IPS-20b (cell line): ENCODE data around the gene GPR137C.

Source experiments
- H3K27ac ChIP-seq: one replicate; pipeline ENCODE4 v1.5.1; 2013; ENCODE audit warnings: low read length
- H3K27me3 ChIP-seq: 2 replicates; pipeline ENCODE4 v1.6.1; 2013; ENCODE audit warnings: mild to moderate bottlenecking, low read length, inconsistent platforms; ENCODE audit not compliant: insufficient read depth
- H3K36me3 ChIP-seq: 2 replicates; pipeline ENCODE4 v1.6.1; 2013; ENCODE audit warnings: low read depth, mild to moderate bottlenecking, inconsistent platforms, low read length, moderate library complexity; ENCODE audit not compliant: insufficient read depth
- H3K4me1 ChIP-seq: 2 replicates; pipeline ENCODE4 v1.6.1; 2013; ENCODE audit warnings: mild to moderate bottlenecking, control low read depth, inconsistent platforms, low read length, moderate library complexity; ENCODE audit not compliant: insufficient read depth
- H3K4me3 ChIP-seq: 2 replicates; pipeline ENCODE4 v1.5.1; 2013; ENCODE audit warnings: mild to moderate bottlenecking, low read length, inconsistent platforms
- H3K9ac ChIP-seq: 2 replicates; pipeline ENCODE4 v1.6.1; 2013; ENCODE audit warnings: low read depth, mild to moderate bottlenecking, inconsistent platforms, low read length, moderate library complexity
- H3K9me3 ChIP-seq: 2 replicates; pipeline ENCODE4 v1.6.1; 2013; ENCODE audit warnings: mild to moderate bottlenecking, low read depth, low read length, inconsistent platforms; ENCODE audit not compliant: insufficient read depth

The GPR137C gene

DNA sequence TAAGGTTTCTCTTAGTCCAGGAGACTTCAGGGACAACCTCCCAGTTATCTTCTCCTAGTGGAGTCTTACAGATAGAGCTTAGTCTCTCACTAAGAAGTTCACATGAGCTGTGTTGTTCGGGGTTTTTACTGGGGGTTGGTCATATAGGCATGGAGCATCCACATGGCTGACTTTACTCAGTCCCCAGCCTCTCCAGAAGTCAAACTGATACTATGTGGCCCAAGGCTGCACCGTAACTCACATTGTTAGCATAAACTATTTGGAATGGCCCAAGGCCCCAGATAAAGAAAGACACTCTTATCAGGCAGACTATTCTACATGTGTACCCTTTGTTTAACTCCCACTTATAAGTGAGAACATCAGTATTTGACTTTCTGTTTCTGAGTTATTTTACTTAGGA lies 23.2 kb downstream of the GPR137C start:
- Histone ChIP-seq H3K4me3 (no peak overlapping the region), H3K4me1 (no peaks in the 10 kb centered on the region), H3K27me3 (no peaks in the 10 kb centered on the region), H3K9me3 (peaks cover 12% of the 10 kb centered on the region; the same call in 1 of the 2 replicates), H3K9ac (no peak overlapping the region), H3K27ac (no peak overlapping the region), H3K36me3 (no peaks in the 10 kb centered on the region)

GRCh38 chr14:52583544-52583943 lies 30.9 kb downstream of the GPR137C start:
- Histone ChIP-seq H3K27me3 (no peaks in the 10 kb centered on the region), H3K4me1 (no peaks in the 10 kb centered on the region), H3K4me3 (no peak overlapping the region), H3K9me3 (no peaks in the 10 kb centered on the region), H3K36me3 (no peaks in the 10 kb centered on the region), H3K27ac (no peak overlapping the region), H3K9ac (no peak overlapping the region)

DNA sequence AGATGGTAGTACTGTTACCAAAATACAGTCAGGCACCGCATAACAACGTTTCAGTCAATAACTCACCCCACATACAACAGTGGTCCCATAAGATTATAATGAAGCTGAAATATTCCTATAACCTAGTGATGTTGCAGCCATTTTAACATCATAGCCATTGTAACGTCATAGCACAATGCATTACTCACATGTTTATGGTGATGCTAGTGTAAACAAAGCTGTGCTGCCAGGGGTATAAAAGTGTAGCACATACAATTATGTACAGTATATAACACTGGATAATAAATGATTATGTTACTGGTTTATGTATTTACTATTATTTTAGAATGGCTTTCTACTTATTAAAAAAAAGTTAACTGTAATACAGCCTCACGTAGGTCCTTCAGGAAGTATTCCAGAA lies 37.0 kb downstream of the GPR137C start:
- Histone ChIP-seq H3K9ac (no peak overlapping the region), H3K27me3 (no peaks in the 10 kb centered on the region), H3K27ac (no peak overlapping the region), H3K4me1 (no peaks in the 10 kb centered on the region), H3K9me3 (no peaks in the 10 kb centered on the region), H3K4me3 (no peak overlapping the region), H3K36me3 (no peaks in the 10 kb centered on the region)

DNA sequence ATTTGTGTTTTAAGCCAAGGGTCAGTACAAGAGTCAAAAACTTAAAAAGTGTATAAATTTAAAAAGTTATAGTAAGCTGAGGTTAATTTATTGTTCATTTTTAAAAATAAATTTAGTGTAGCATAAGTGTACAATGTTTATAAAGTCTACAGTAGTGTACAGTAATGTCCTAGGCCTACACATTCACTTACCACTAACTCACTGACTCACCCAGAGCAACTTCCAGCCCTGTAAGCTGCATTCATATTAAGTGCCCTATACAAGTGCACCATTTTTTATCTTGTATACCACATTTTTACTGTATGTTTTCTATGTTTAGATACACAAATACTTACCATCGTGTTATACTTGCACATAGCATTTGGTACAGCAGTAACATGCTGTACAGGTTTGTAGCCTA lies 37.7 kb downstream of the GPR137C start:
- H3K27me3 ChIP-seq, result no peaks in the 10 kb centered on the region
- H3K36me3 ChIP-seq, result no peaks in the 10 kb centered on the region
- H3K9ac ChIP-seq, result no peak overlapping the region
- H3K4me3 ChIP-seq, result no peak overlapping the region
- H3K27ac ChIP-seq, result no peak overlapping the region
- no peaks in the 10 kb centered on the region for H3K4me1 ChIP-seq
- H3K9me3 ChIP-seq, result no peaks in the 10 kb centered on the region

DNA sequence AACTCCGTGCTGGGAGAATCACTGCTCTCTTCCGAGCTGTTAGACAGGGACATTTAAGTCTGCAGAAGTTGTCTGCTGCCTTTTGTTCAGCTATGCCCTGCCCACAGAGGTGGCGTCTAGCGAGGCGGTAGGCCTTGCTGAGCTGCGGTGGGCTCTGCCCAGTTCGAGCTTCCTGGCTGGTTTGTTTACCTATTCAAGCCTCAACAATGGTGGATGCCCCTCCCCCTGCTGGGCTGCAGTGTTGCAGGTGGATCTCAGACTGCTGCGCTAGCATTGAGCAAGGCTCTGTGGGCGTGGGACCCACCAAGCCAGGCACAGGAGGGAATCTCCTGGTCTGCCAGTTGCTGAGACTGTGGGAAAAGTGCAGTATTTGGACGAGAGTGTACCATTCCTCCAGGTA lies 43.7 kb downstream of the GPR137C start:
- H3K9me3 ChIP-seq, result no peaks in the 10 kb centered on the region
- H3K9ac ChIP-seq, result no peak overlapping the region
- no peaks in the 10 kb centered on the region for H3K27me3 ChIP-seq
- H3K4me1 ChIP-seq, result no peaks in the 10 kb centered on the region; the same call in 1 of the 2 replicates
- no peaks in the 10 kb centered on the region for H3K36me3 ChIP-seq
- H3K4me3 ChIP-seq, result no peak overlapping the region
- no peak overlapping the region for H3K27ac ChIP-seq

DNA sequence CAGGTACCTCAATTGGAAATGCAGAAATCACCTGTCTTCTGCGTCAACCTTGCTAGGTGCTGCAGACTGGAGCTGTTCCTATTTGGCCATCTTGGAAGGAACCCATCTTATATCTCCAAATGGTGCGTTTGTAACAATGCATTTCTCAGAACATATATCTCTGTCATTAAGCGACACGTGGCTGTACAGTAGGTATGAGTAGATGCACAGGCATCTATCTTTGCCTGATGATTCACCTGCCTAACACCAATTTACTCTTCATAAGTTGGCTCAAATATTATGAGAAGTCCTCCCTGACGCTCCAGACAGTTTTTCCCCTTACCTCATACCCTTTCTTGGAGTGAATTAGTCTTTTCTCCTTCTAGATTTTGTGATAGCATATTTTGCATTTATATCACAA lies 44.2 kb downstream of the GPR137C start:
- H3K27ac ChIP-seq, result no peak overlapping the region
- no peaks in the 10 kb centered on the region for H3K27me3 ChIP-seq
- H3K4me1 ChIP-seq, result no peaks in the 10 kb centered on the region; the same call in 1 of the 2 replicates
- no peak overlapping the region for H3K9ac ChIP-seq
- no peaks in the 10 kb centered on the region for H3K36me3 ChIP-seq
- no peak overlapping the region for H3K4me3 ChIP-seq
- no peaks in the 10 kb centered on the region for H3K9me3 ChIP-seq

DNA sequence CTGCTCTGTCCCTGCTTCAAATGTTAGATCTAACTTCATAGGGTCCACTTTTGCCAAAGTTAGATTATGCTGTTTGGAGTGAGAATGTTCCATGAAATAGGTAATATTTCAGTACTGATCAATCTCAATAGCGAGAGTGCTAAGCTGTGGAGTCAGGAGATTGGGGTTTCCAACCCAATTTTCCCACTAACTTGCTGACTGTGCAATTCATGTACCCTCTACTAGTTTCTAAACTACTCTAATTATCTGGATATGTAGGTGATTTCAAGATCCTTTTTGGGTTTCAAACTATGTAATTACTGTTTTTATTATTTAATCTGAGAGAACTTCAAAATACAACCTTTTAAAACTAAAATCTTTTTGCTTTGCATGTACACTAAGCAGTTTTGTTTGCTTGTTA lies 45.9 kb downstream of the GPR137C start:
- H3K27me3 ChIP-seq, result no peaks in the 10 kb centered on the region

GRCh38 chr14:52599974-52600373 lies 47.3 kb downstream of the GPR137C start:
- Histone ChIP-seq H3K9me3 (no peaks in the 10 kb centered on the region), H3K4me3 (no peak overlapping the region), H3K9ac (no peak overlapping the region), H3K27me3 (no peaks in the 10 kb centered on the region), H3K36me3 (no peaks in the 10 kb centered on the region), H3K4me1 (no peaks in the 10 kb centered on the region; the same call in 1 of the 2 replicates), H3K27ac (no peak overlapping the region)

More for the DNA sequence above, 45.9 kb downstream of the GPR137C start:
- no peaks in the 10 kb centered on the region; the same call in 1 of the 2 replicates for H3K4me1 ChIP-seq
- H3K9me3 ChIP-seq, result no peaks in the 10 kb centered on the region
- H3K27ac ChIP-seq, result no peak overlapping the region
- H3K4me3 ChIP-seq, result no peak overlapping the region
- H3K9ac ChIP-seq, result no peak overlapping the region
- no peaks in the 10 kb centered on the region for H3K36me3 ChIP-seq

GRCh38 chr14:52602131-52602530 lies 49.5 kb downstream of the GPR137C start:
- H3K27ac ChIP-seq, result no peak overlapping the region
- no peaks in the 10 kb centered on the region for H3K4me1 ChIP-seq
- no peaks in the 10 kb centered on the region for H3K36me3 ChIP-seq
- no peaks in the 10 kb centered on the region for H3K9me3 ChIP-seq
- H3K27me3 ChIP-seq, result no peaks in the 10 kb centered on the region
- no peak overlapping the region for H3K4me3 ChIP-seq
- H3K9ac ChIP-seq, result no peak overlapping the region

GRCh38 chr14:52607061-52607460 lies 54.4 kb downstream of the GPR137C start:
- Histone ChIP-seq H3K4me3 (no peak overlapping the region), H3K9ac (no peak overlapping the region), H3K4me1 (no peaks in the 10 kb centered on the region), H3K27me3 (no peaks in the 10 kb centered on the region), H3K36me3 (no peaks in the 10 kb centered on the region), H3K9me3 (no peaks in the 10 kb centered on the region), H3K27ac (no peak overlapping the region)

GRCh38 chr14:52609445-52610044 lies 56.9 kb downstream of the GPR137C start:
- Histone ChIP-seq H3K36me3 (no peaks in the 10 kb centered on the region), H3K9ac (no peak overlapping the region), H3K9me3 (no peaks in the 10 kb centered on the region), H3K4me3 (no peak overlapping the region), H3K27ac (no peak overlapping the region), H3K27me3 (no peaks in the 10 kb centered on the region), H3K4me1 (no peaks in the 10 kb centered on the region)

DNA sequence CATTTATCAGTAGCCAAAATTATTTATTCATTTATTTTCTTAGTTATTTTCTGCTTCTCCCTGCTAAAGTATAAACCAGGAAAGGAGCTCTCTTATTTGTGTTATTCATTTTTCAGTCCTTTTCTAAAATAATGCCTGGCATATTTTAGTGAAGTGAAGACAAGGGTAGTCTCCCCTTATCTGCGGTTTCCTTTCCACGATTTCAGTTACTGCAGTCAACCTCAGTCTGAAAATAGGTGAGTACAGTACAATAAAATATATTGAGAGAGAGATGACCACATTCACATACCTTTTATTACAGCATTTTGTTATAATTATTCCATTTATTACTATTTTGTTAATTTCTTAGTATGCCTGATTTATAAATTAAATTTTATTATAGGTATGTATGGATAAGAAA lies 57.6 kb downstream of the GPR137C start:
- H3K36me3 ChIP-seq, result no peaks in the 10 kb centered on the region
- H3K9ac ChIP-seq, result no peak overlapping the region
- no peaks in the 10 kb centered on the region for H3K4me1 ChIP-seq
- no peaks in the 10 kb centered on the region for H3K27me3 ChIP-seq
- H3K27ac ChIP-seq, result no peak overlapping the region
- H3K9me3 ChIP-seq, result no peaks in the 10 kb centered on the region
- H3K4me3 ChIP-seq, result no peak overlapping the region
